Measurements from ENCODE around the gene ERBB4.

- TF ChIP-seq CTCF (IDR thresholded peaks at IDR 0.05) = no peak
- no peak for TF ChIP-seq POLR2AphosphoS5 (IDR thresholded peaks at IDR 0.05; ENCODE audit: low read depth, low read length)
- no peak for TF ChIP-seq REST (IDR thresholded peaks at IDR 0.05; ENCODE audit: insufficient read depth in 1 of 2, low read depth in 2 of 2, low read length in 1 of 2)
- TF ChIP-seq SIN3A (IDR thresholded peaks at IDR 0.05; ENCODE audit: borderline replicate concordance, insufficient read depth, low read depth, low read length) = no peak
These were observed 929.5 kb downstream of the ERBB4 start for GRCh38 chr2:211609127-211609526.
